HepG2 (cell line): ENCODE results near the gene UBTF. TPM values are rescaled to one million over a fixed set of nuclear protein-coding genes. Genes with fewer than 3 reads are reported as not detected.

ENCODE experiments used
- ASH2L ChIP-seq: fragments of 300-600, 200-600 bp; sonication (generic); IDR thresholded peaks from 2 replicates; pipeline ENCODE4 v1.7.0; 2017; ENCODE audit warnings: low read depth, mild to moderate bottlenecking, moderate library complexity, mixed read lengths, low read length; ENCODE audit not compliant: insufficient read length
- BORCS8-MEF2B ChIP-seq: sonication (generic); formaldehyde crosslinking; IDR thresholded peaks from 2 replicates; pipeline ENCODE4 v1.8.0; 2022; ENCODE audit warnings: mild to moderate bottlenecking, missing genetic modification reagents
- CCDC6 ChIP-seq: sonication (generic); formaldehyde crosslinking; IDR thresholded peaks from 2 replicates; pipeline ENCODE4 v1.8.1; 2022; ENCODE audit warnings: mild to moderate bottlenecking, missing genetic modification reagents, moderate library complexity
- CSRNP2 ChIP-seq: sonication (generic); formaldehyde crosslinking; conservative IDR thresholded peaks from 2 replicates; pipeline ENCODE4 v1.8.0; 2022; ENCODE audit warnings: low read depth, missing genetic modification reagents
- FIP1L1 ChIP-seq: fragments of 200-400 bp; formaldehyde crosslinking; IDR thresholded peaks from 2 replicates; pipeline ENCODE4 v1.6.1; 2018; ENCODE audit warnings: low read depth, mild to moderate bottlenecking, low read length, moderate library complexity, borderline replicate concordance; ENCODE audit not compliant: insufficient read depth
- LRRFIP1 ChIP-seq: sonication (generic); formaldehyde crosslinking; conservative IDR thresholded peaks from 2 replicates; pipeline ENCODE4 v1.4.0; 2020; ENCODE audit warnings: missing genetic modification reagents
- MIER2 ChIP-seq: IDR thresholded peaks from 2 replicates; pipeline ENCODE4 v1.6.1; 2016; ENCODE audit warnings: missing biosample characterization, missing genetic modification reagents
- NFIB ChIP-seq: sonication (generic); formaldehyde crosslinking; IDR thresholded peaks from 2 replicates; pipeline ENCODE4 v1.9.0; 2021; ENCODE audit warnings: missing genetic modification reagents, mild to moderate bottlenecking, borderline replicate concordance
- USF2 ChIP-seq, 2 experiments: sonication (generic) in 1 of 2; formaldehyde crosslinking in 1 of 2; IDR thresholded peaks; 2 replicates each; pipeline versions ENCODE4 v1.5.1 to v1.6.1; 2011 to 2020; ENCODE audit warnings: borderline replicate concordance in 1 of 2, low read depth in 1 of 2, low read length in 1 of 2, mild to moderate bottlenecking in 1 of 2, missing genetic modification reagents in 1 of 2, moderate library complexity in 1 of 2
- ZNF18 ChIP-seq: sonication (generic); formaldehyde crosslinking; IDR thresholded peaks from 2 replicates; pipeline ENCODE4 v1.8.0; 2022; ENCODE audit warnings: mild to moderate bottlenecking, missing genetic modification reagents; ENCODE audit not compliant: insufficient replicate concordance
- ZNF225 ChIP-seq: sonication (generic); formaldehyde crosslinking; IDR thresholded peaks from 2 replicates; pipeline ENCODE4 v1.4.0; 2020; ENCODE audit warnings: mild to moderate bottlenecking, missing genetic modification reagents
- ZNF282 ChIP-seq: fragments of 450-650 bp; IDR thresholded peaks from 2 replicates; pipeline ENCODE4 v1.6.1; 2018; ENCODE audit not compliant: partially characterized antibody
- ZNF33B ChIP-seq: sonication (generic); formaldehyde crosslinking; IDR thresholded peaks from 2 replicates; pipeline ENCODE4 v1.5.1; 2020; ENCODE audit warnings: mild to moderate bottlenecking, missing genetic modification reagents
- ZNF552 ChIP-seq: sonication (generic); formaldehyde crosslinking; IDR thresholded peaks from 2 replicates; pipeline ENCODE4 v1.9.0; 2022; ENCODE audit warnings: missing genetic modification reagents, mild to moderate bottlenecking, borderline replicate concordance
- ZNF607 ChIP-seq: sonication (generic); formaldehyde crosslinking; IDR thresholded peaks from 2 replicates; pipeline ENCODE4 v1.5.1; 2020; ENCODE audit warnings: missing genetic modification reagents, mild to moderate bottlenecking, borderline replicate concordance
- polyA plus RNA-seq, 8 experiments: library from polyadenylated mRNA; depleted of rRNA in 3 of 8; stranded (reverse) in 7 of 8; unstranded in 1 of 8; fragments of >200 nt; fragmentation: Illumina TruSeq in 4 of 8; extraction: Trizol in 4 of 8; gene quantifications; 2 replicates each; pipeline versions ENCODE4 v1.2.1 to v1.2.3, GENCODE V29; 2011 to 2016; ENCODE audit warnings: low read depth in 4 of 8, missing spikeins in 1 of 8, mixed read lengths in 1 of 8; ENCODE audit not compliant: insufficient read depth in 1 of 8
- total RNA-seq, 5 experiments: library from RNA; depleted of rRNA; stranded (reverse); fragments of >200 nt; fragmentation: Illumina TruSeq; extraction: Trizol; gene quantifications; 2 replicates each; pipeline ENCODE4 v1.2.3, GENCODE V29; 2016; ENCODE audit warnings: low read depth in 1 of 5
- TF ChIP-seq, protein P1 (sequence below): sonication (generic); formaldehyde crosslinking; IDR thresholded peaks from 2 replicates; pipeline ENCODE4 v1.8.0; 2022; ENCODE audit warnings: mild to moderate bottlenecking, missing genetic modification reagents
- TF ChIP-seq, protein P2 (sequence below): sonication (generic); formaldehyde crosslinking; IDR thresholded peaks from 2 replicates; pipeline ENCODE4 v1.5.0; 2020; ENCODE audit warnings: missing genetic modification reagents, mild to moderate bottlenecking, borderline replicate concordance

The UBTF gene
- total and polyA plus RNA-seq, 2 of the 13 experiments (the other 11 are each of a cell fraction or from before 2014, with no cell fraction given) = 15.2 to 60.9 TPM

DNA sequence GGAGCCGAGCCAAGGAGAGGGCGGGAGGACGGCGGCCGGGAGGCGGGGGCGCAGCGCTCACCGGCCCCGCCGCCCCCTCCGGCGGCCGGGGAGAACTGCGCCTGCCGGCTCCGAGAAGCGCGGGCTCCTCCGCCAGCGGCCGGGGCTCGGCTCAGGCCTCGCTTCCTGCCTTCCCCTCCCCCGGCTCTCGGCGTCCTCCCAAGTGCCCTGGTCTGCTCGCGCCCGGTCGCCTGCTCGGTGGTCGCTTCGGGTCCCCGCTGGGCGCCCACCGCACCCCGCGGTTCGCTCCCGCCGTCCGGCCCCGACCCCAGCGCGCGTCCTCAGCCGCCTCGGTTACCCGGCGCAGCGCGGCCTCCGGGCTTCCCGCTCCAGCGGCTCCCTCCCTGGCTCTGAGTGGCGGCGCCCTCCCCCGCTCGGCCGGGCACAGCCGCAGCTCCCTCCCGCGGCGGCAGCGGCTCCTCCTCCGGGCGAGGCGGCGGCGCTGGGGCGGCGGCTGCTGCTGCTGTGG, 313 bp downstream of the UBTF start (continued):
- TF ChIP-seq, protein P1, sequence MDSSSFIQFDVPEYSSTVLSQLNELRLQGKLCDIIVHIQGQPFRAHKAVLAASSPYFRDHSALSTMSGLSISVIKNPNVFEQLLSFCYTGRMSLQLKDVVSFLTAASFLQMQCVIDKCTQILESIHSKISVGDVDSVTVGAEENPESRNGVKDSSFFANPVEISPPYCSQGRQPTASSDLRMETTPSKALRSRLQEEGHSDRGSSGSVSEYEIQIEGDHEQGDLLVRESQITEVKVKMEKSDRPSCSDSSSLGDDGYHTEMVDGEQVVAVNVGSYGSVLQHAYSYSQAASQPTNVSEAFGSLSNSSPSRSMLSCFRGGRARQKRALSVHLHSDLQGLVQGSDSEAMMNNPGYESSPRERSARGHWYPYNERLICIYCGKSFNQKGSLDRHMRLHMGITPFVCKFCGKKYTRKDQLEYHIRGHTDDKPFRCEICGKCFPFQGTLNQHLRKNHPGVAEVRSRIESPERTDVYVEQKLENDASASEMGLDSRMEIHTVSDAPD (CRISPR knock-in tag) = no peak
- TF ChIP-seq, protein P2, sequence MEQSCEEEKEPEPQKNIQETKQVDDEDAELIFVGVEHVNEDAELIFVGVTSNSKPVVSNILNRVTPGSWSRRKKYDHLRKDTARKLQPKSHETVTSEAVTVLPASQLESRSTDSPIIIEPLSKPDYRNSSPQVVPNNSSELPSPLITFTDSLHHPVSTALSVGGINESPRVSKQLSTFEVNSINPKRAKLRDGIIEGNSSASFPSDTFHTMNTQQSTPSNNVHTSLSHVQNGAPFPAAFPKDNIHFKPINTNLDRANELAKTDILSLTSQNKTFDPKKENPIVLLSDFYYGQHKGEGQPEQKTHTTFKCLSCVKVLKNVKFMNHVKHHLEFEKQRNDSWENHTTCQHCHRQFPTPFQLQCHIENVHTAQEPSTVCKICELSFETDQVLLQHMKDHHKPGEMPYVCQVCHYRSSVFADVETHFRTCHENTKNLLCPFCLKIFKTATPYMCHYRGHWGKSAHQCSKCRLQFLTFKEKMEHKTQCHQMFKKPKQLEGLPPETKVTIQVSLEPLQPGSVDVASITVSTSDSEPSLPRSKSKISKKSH (CRISPR knock-in tag) = no peak
- TF ChIP-seq MIER2 (no peak), CCDC6 (no peak), NFIB (CRISPR knock-in tag) (no peak), CSRNP2 (CRISPR knock-in tag) (no peak), ZNF33B (no peak), LRRFIP1 (CRISPR knock-in tag) (no peak), ZNF607 (CRISPR knock-in tag) (peak; percentile 46; the same call in 1 of the 2 replicates), ZNF225 (CRISPR knock-in tag) (0 out of 2 replicates have a peak, but pooled peaks have one; percentile 17), ZNF282 (no peak), ZNF18 (CRISPR knock-in tag) (no peak), ZNF552 (CRISPR knock-in tag) (no peak), BORCS8-MEF2B (no peak), USF2 (IDR thresholded peaks at IDR 0.05; ENCODE audit: low read depth, low read length) (no peak), USF2 (CRISPR knock-in tag; IDR thresholded peaks at IDR 0.05; ENCODE audit: borderline replicate concordance) (no peak), ASH2L (no peak), FIP1L1 (no peak)
